Vagina (tissue), 2 donors: ENCODE measurements around the gene SEMG2. TPM values are rescaled to one million over a fixed set of nuclear protein-coding genes. Genes with fewer than 3 reads are reported as not detected.

ENCODE experiments used
- DNase-seq, 2 donors: peaks; one replicate each; pipeline ENCODE4 v3.0.0-alpha.2; 2017; ENCODE audit errors: extremely low spot score in 2 of 2
- H3K27ac ChIP-seq: fragments of 200-600 bp; sonication (generic); one replicate; pipeline ENCODE4 v1.5.1; 2019
- H3K27me3 ChIP-seq: fragments of 200-600 bp; sonication (generic); one replicate; pipeline ENCODE4 v1.5.1; 2019
- H3K36me3 ChIP-seq, 2 donors: fragments of 200-600 bp; sonication (generic); one replicate each; pipeline ENCODE4 v1.5.1; 2017 to 2019
- H3K4me1 ChIP-seq: fragments of 200-600 bp; sonication (generic); one replicate; pipeline ENCODE4 v1.5.1; 2019
- H3K4me3 ChIP-seq, 2 donors: fragments of 200-600 bp; sonication (generic); 1 replicate in 1 of 2; 2 replicates in 1 of 2; pipeline ENCODE4 v1.5.1; 2016 to 2019
- H3K9me3 ChIP-seq: fragments of 200-600 bp; sonication (generic); one replicate; pipeline ENCODE4 v1.5.1; 2019
- CTCF ChIP-seq, 3 experiments: fragments of 450-650 bp in 2 of 3; fragments of 200-600 bp in 1 of 3; sonication (generic) in 1 of 3; IDR thresholded peaks; one replicate each; pipeline ENCODE4 v1.5.1; 2017 to 2019; ENCODE audit warnings: antibody characterized with exemption in 3 of 3, mild to moderate bottlenecking in 2 of 3, moderate library complexity in 2 of 3
- POLR2A ChIP-seq, 2 donors: fragments of 450-650 bp; IDR thresholded peaks; one replicate each; pipeline ENCODE4 v1.6.1; 2017; ENCODE audit warnings: antibody characterized with exemption in 2 of 2, mild to moderate bottlenecking in 2 of 2, moderate library complexity in 2 of 2
- POLR2AphosphoS5 ChIP-seq, 2 donors: sonication (generic); formaldehyde crosslinking; IDR thresholded peaks; one replicate each; pipeline ENCODE4 v1.9.0; 2017; ENCODE audit warnings: antibody characterized with exemption in 2 of 2, mild to moderate bottlenecking in 2 of 2, low read depth in 1 of 2; ENCODE audit not compliant: insufficient read depth in 1 of 2
- intact Hi-C: fragments of 100-400 bp; cut with DNase I; formaldehyde crosslinking; loops from one replicate; pipeline ENCODE4 v1.15.1; 2023
- total RNA-seq: library from RNA; depleted of rRNA; stranded (reverse); fragments of >200 nt; gene quantifications from one replicate; pipeline ENCODE4 v1.2.3, GENCODE V29; 2016

Gene SEMG2
- total RNA-seq, 1 donor from 2014 or later, result not detected

- intact Hi-C loops, result no loop called here
- H3K27ac ChIP-seq, result no peak overlapping the region
- H3K4me3 ChIP-seq, result no peak overlapping the region
- no peaks in the 10 kb centered on the region for H3K4me1 ChIP-seq
- no peaks in the 10 kb centered on the region for H3K9me3 ChIP-seq
- no peak for DNase-seq
- H3K36me3 ChIP-seq, result no peaks in the 10 kb centered on the region
- no peak for TF ChIP-seq POLR2A (IDR thresholded peaks at IDR 0.05)
- no peak for TF ChIP-seq POLR2AphosphoS5 (IDR thresholded peaks at IDR 0.05; ENCODE audit: insufficient read depth in 1 of 2, low read depth in 1 of 2)
- TF ChIP-seq CTCF (IDR thresholded peaks at IDR 0.05), result no peak
- H3K27me3 ChIP-seq, result no peaks in the 10 kb centered on the region
Measured at GRCh38 chr20:45246109-45246508, 24.9 kb downstream of the SEMG2 start.

GRCh38 chr20:45247865-45248264, 26.7 kb downstream of the SEMG2 start:
- no peak for TF ChIP-seq CTCF (IDR thresholded peaks at IDR 0.05)
- no peak for TF ChIP-seq POLR2AphosphoS5 (IDR thresholded peaks at IDR 0.05; ENCODE audit: insufficient read depth in 1 of 2, low read depth in 1 of 2)
- no peak for TF ChIP-seq POLR2A (IDR thresholded peaks at IDR 0.05)
- Histone ChIP-seq H3K27ac (no peak overlapping the region), H3K4me3 (no peak overlapping the region), H3K36me3 (no peaks in the 10 kb centered on the region), H3K27me3 (no peaks in the 10 kb centered on the region), H3K4me1 (no peaks in the 10 kb centered on the region), H3K9me3 (no peaks in the 10 kb centered on the region)
- no peak for DNase-seq
- intact Hi-C loops, result no loop called here

- TF ChIP-seq POLR2AphosphoS5 (IDR thresholded peaks at IDR 0.05; ENCODE audit: insufficient read depth in 1 of 2, low read depth in 1 of 2) (no peak), CTCF (IDR thresholded peaks at IDR 0.05) (no peak), POLR2A (IDR thresholded peaks at IDR 0.05) (no peak)
- Histone ChIP-seq H3K36me3 (no peaks in the 10 kb centered on the region), H3K4me1 (no peaks in the 10 kb centered on the region), H3K27me3 (no peaks in the 10 kb centered on the region), H3K9me3 (no peaks in the 10 kb centered on the region), H3K27ac (no peak overlapping the region), H3K4me3 (no peak overlapping the region)
- intact Hi-C loops, result no loop called here
- DNase-seq, result no peak
Measured at GRCh38 chr20:45248609-45249008, 27.4 kb downstream of the SEMG2 start.

- TF ChIP-seq CTCF (IDR thresholded peaks at IDR 0.05) (no peak), POLR2AphosphoS5 (IDR thresholded peaks at IDR 0.05; ENCODE audit: insufficient read depth in 1 of 2, low read depth in 1 of 2) (no peak), POLR2A (IDR thresholded peaks at IDR 0.05) (no peak)
- Histone ChIP-seq H3K27ac (no peak overlapping the region), H3K4me1 (peaks cover 18% of the 10 kb centered on the region), H3K9me3 (no peaks in the 10 kb centered on the region), H3K36me3 (no peaks in the 10 kb centered on the region), H3K27me3 (no peaks in the 10 kb centered on the region), H3K4me3 (no peak overlapping the region)
- DNase-seq, result no peak
- intact Hi-C loops, result no loop called here
Measured at GRCh38 chr20:45251884-45252560, 30.8 kb downstream of the SEMG2 start.

- DNase-seq, result no peak
- H3K36me3 ChIP-seq, result no peaks in the 10 kb centered on the region
- H3K9me3 ChIP-seq, result no peaks in the 10 kb centered on the region
- H3K4me3 ChIP-seq, result peak overlapping the region in 1 of 2 donors; percentile 25
- no peak overlapping the region for H3K27ac ChIP-seq
- TF ChIP-seq POLR2A (IDR thresholded peaks at IDR 0.05) (no peak), POLR2AphosphoS5 (IDR thresholded peaks at IDR 0.05; ENCODE audit: insufficient read depth in 1 of 2, low read depth in 1 of 2) (no peak), CTCF (IDR thresholded peaks at IDR 0.05) (no peak)
- H3K4me1 ChIP-seq, result peaks cover 18% of the 10 kb centered on the region
- intact Hi-C loops, result no loop called here
- H3K27me3 ChIP-seq, result no peaks in the 10 kb centered on the region
Measured at GRCh38 chr20:45253261-45253660, 32.1 kb downstream of the SEMG2 start.
